LNCaP clone FGC (cell line): ENCODE measurements around the gene HES2.

ENCODE experiments used
- DNase-seq: peaks from one replicate; pipeline ENCODE4 v3.0.0-alpha.2; 2011; ENCODE audit warnings: low read depth
- H3K4me3 ChIP-seq: 2 replicates; pipeline ENCODE4 v1.5.1; 2011; ENCODE audit warnings: mild to moderate bottlenecking, low read depth, low read length, control low read depth
- TF ChIP-seq, protein P1 (sequence below): IDR thresholded peaks from 2 replicates; pipeline ENCODE4 v1.5.1; 2012; ENCODE audit warnings: mild to moderate bottlenecking; ENCODE audit not compliant: control insufficient read depth, insufficient read depth; ENCODE audit errors: extremely low read depth

The HES2 gene

DNA sequence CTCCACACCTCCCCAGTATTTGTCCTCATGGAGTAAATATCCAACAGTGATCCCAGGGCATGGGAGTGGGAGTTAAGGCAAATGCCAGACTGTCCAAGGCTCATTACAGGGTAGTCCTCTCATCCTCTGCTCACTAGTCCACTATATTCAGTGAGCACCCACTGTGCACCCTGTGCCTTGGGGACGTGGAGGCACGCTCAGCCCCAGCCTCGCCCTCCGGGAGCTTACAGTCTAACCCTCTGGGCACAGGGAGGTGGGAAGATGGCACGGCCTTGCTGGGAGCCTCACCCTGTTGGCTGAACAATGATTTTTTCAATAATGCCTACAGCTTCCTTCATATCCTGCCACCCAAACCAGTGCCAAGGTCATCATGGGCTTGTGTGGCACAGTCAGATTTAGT lies 2.8 kb downstream of the HES2 start:
- no peak for DNase-seq
- TF ChIP-seq, protein P1, sequence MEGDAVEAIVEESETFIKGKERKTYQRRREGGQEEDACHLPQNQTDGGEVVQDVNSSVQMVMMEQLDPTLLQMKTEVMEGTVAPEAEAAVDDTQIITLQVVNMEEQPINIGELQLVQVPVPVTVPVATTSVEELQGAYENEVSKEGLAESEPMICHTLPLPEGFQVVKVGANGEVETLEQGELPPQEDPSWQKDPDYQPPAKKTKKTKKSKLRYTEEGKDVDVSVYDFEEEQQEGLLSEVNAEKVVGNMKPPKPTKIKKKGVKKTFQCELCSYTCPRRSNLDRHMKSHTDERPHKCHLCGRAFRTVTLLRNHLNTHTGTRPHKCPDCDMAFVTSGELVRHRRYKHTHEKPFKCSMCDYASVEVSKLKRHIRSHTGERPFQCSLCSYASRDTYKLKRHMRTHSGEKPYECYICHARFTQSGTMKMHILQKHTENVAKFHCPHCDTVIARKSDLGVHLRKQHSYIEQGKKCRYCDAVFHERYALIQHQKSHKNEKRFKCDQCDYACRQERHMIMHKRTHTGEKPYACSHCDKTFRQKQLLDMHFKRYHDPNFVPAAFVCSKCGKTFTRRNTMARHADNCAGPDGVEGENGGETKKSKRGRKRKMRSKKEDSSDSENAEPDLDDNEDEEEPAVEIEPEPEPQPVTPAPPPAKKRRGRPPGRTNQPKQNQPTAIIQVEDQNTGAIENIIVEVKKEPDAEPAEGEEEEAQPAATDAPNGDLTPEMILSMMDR, result no peak
- no peak overlapping the region for H3K4me3 ChIP-seq

DNA sequence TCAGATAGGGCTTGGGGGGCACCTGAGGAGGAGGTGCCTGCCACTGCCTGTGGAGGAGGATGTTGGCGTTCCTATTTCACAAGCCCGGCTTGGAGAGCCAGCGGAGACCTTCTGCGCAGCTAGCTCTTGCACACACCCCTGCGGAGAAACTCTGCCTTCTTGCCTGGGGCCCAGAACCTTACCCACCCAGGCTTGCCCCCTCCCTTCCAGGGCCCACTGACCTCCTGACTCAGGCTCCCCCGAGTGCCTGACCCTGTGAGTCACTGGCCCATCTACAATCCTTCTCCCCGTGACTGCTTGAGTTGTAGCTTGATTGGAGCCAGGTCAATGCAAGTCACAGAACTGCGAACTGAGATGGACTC lies 3.4 kb downstream of the HES2 start:
- H3K4me3 ChIP-seq, result no peak overlapping the region
- TF ChIP-seq, protein P1, result no peak
- DNase-seq, result no peak

DNA sequence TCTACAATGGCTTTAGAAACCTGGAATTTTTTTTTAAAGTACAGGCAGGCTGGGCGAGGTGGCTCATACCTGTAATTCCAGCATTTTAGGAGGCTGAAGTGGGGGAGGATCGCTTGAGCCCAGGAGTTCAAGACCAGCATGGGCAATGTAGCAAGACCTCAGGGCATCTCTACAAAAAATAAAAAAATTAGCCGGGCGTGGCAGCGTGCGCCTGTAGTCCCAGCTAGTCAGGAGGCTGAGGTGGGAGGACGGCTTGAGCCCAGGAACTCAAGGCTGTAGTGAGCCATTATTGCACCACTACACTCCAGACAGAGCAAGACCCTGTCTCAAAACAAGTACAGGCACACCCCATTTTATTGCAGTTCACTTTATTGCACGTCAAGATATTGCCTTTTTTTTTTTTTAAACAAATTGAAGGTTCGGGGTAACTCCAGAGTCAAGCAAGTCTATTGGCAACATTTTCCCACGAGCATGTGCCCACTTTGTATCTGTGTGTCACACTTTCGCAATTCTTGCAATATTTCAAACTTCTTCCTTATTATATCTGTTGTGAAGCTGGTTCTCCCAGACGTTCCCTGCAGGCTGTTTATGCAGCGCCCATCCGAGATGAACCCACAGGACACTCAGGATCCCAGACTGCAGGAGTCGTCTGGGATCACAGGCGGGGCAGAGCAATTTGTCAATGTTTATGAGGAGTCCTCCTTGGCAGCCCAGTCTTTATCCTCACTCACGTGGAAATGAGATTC lies 4.7 kb downstream of the HES2 start:
- no peak for DNase-seq
- TF ChIP-seq, protein P1, result no peak
- H3K4me3 ChIP-seq, result no peak overlapping the region

DNA sequence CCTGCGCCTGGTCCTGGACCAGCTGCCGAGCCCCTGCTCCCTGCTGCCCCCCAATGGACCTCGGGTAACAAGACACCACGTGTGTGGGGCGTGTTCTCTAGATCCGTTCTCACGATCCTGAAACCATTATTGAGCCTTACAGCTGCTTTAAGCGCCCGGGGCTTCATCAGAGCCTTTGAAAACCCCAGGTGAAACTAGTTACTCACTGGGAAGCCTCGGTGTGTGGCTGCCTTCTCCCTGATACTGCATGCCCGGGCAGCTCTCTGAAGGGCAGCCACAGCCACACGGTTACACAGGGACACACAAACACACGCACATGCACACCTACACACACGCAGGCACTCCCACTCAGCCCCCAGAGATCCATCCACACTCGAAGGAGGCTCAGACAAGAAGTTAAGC lies 5.3 kb downstream of the HES2 start:
- no peak overlapping the region for H3K4me3 ChIP-seq
- TF ChIP-seq, protein P1, result peak; percentile 31; the same call in 1 of the 2 replicates
- DNase-seq, result no peak

DNA sequence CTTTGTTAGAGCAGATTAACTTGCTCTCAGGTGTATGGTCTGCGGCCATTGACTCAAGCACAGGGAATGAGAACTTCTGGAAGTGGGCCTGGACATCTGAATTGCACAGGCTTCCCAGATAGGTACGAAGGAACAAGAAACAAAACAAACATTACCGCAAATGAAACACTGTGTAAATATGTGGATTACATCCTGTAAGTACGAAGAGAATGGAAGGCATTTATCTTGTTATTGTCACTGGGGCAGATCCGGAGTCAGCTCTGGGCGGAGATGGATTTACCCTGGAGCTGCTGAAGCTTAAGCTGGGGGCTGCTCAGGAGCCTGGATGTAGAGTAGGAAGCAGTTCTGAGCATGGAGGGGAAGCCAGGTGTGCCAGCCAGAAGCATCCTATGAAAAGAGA lies 6.8 kb downstream of the HES2 start:
- DNase-seq, result peak; percentile 67
- TF ChIP-seq, protein P1, result no peak

DNA sequence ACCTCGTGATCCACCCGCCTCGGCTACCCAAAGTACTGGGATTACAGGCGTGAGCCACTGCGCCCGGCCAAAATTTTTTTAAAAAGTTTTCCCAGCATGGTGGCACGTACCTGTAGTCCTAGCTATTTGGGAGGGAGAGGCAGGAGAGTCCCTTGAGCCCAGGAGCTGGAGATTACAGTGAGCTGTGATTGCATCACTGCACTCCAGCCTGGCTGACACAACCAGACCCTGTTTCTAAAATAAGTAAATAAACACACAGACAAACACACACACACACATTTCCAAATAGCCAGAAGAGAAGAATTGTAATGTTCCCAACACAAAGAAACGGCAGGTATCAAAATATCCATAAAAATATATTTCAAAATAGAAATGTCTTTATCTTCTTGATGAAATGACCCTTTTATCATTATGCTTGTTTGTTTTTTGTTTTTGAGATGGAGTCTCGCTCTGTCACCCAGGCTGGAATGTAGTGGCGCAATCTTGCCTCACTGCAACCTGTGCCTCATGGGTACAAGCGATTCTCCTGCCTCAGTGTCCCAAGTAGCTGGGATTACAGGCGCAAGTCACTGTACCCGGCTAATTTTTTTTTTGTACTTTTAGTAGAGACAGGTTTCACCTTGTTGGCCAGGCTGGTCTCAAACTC lies 9.3 kb downstream of the HES2 start:
- no peak for DNase-seq
- TF ChIP-seq, protein P1, result no peak
- H3K4me3 ChIP-seq, result no peak overlapping the region

More for the DNA sequence above, 6.8 kb downstream of the HES2 start:
- H3K4me3 ChIP-seq, result no peak overlapping the region
